SK-N-SH treated with all-trans-retinoic acid at 6 μM for 48 hours (cell line): ENCODE data around the gene RAET1E.

Source experiments
- BACH2 ChIP-seq: fragments of 250-450 bp; sonication (Bioruptor Pico); IDR thresholded peaks from 2 replicates; pipeline ENCODE4 v1.9.0; 2021; ENCODE audit warnings: mild to moderate bottlenecking, borderline replicate concordance
- CSDC2 ChIP-seq: fragments of 250-450 bp; sonication (Bioruptor Pico); IDR thresholded peaks from 2 replicates; pipeline ENCODE4 v1.5.0; 2020; ENCODE audit warnings: mild to moderate bottlenecking, moderate library complexity
- OSR1 ChIP-seq: fragments of 250-450 bp; sonication (Bioruptor Pico); IDR thresholded peaks from 2 replicates; pipeline ENCODE4 v1.8.0; 2022; ENCODE audit warnings: moderate library complexity, mild to moderate bottlenecking, inconsistent platforms
- RARB ChIP-seq: fragments of 250-450 bp; sonication (Bioruptor Pico); IDR thresholded peaks from 2 replicates; pipeline ENCODE4 v1.8.0; 2021; ENCODE audit warnings: mild to moderate bottlenecking, moderate library complexity
- SNAI2 ChIP-seq: fragments of 250-450 bp; sonication (Bioruptor Pico); IDR thresholded peaks from 2 replicates; pipeline ENCODE4 v1.5.0; 2020; ENCODE audit warnings: mild to moderate bottlenecking, moderate library complexity
- TCF4 ChIP-seq: fragments of 250-450 bp; sonication (Bioruptor Pico); IDR thresholded peaks from 2 replicates; pipeline ENCODE4 v1.8.0; 2021; ENCODE audit warnings: mild to moderate bottlenecking, moderate library complexity, borderline replicate concordance
- TOX ChIP-seq: fragments of 250-450 bp; sonication (Bioruptor Pico); IDR thresholded peaks from 2 replicates; pipeline ENCODE4 v1.8.0; 2021; ENCODE audit warnings: mild to moderate bottlenecking, moderate library complexity, borderline replicate concordance
- ZFP3 ChIP-seq: fragments of 250-450 bp; sonication (Bioruptor Pico); IDR thresholded peaks from 2 replicates; pipeline ENCODE4 v1.5.0; 2020; ENCODE audit warnings: mild to moderate bottlenecking, moderate library complexity
- ZNF565 ChIP-seq: fragments of 450-650 bp; formaldehyde crosslinking; conservative IDR thresholded peaks from 2 replicates; pipeline ENCODE4 v1.5.0; 2020; ENCODE audit warnings: low read depth, mild to moderate bottlenecking, moderate library complexity
- TF ChIP-seq, protein P1 (sequence below): fragments of 250-450 bp; sonication (Bioruptor Pico); IDR thresholded peaks from 2 replicates; pipeline ENCODE4 v1.8.0; 2020; ENCODE audit warnings: mild to moderate bottlenecking, moderate library complexity, borderline replicate concordance
- TF ChIP-seq, protein P2 (sequence below): fragments of 250-450 bp; sonication (Bioruptor Pico); IDR thresholded peaks from 2 replicates; pipeline ENCODE4 v1.5.1; 2021; ENCODE audit warnings: mild to moderate bottlenecking, moderate library complexity
- TF ChIP-seq, protein P3 (sequence below): fragments of 250-450 bp; sonication (Bioruptor Pico); IDR thresholded peaks from 2 replicates; pipeline ENCODE4 v1.5.0; 2020; ENCODE audit warnings: mild to moderate bottlenecking, moderate library complexity
- TF ChIP-seq, protein P4 (sequence below): fragments of 250-450 bp; sonication (Bioruptor Pico); IDR thresholded peaks from 2 replicates; pipeline ENCODE4 v1.5.1; 2020; ENCODE audit warnings: low read depth, mild to moderate bottlenecking, moderate library complexity

DNA sequence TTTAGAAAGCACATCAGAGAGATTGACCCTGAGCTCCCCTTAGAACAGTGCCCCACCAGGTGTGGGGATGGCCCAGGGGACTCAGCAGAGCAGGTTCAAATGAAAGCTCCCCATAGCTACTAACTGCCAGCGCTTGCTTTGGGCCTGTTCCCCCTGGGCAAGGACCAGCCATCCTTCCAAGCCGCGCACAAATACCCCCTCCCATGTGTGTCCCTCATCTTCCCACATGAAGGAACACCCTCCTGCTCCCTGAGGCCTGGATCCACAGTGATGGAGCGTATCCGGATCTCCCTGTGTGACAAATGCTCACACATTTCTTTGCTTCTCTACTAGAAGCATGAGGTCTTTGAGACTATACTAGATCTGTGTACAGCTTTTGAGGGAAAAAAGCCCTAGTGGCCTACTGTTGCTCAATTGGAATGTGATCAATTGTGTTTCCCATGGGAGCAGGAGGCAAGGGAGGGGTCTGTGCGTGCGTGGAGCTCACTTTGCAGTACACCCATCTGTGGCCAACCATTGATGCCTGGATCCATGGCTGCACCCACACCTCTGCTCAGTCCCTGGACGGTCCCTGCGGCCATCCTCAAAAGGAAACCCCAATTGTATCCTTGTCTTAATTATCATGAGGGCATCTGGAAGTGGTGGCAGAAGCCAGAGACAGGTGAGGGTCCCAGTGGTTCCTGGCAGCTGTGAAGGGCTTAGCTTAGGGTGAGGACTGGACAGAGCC lies 26.5 kb upstream of the RAET1E start:
- TF ChIP-seq, protein P1, sequence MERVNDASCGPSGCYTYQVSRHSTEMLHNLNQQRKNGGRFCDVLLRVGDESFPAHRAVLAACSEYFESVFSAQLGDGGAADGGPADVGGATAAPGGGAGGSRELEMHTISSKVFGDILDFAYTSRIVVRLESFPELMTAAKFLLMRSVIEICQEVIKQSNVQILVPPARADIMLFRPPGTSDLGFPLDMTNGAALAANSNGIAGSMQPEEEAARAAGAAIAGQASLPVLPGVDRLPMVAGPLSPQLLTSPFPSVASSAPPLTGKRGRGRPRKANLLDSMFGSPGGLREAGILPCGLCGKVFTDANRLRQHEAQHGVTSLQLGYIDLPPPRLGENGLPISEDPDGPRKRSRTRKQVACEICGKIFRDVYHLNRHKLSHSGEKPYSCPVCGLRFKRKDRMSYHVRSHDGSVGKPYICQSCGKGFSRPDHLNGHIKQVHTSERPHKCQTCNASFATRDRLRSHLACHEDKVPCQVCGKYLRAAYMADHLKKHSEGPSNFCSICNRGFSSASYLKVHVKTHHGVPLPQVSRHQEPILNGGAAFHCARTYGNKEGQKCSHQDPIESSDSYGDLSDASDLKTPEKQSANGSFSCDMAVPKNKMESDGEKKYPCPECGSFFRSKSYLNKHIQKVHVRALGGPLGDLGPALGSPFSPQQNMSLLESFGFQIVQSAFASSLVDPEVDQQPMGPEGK (CRISPR knock-in tag), result no peak
- TF ChIP-seq CSDC2 (CRISPR knock-in tag) (no peak), BACH2 (no peak), OSR1 (CRISPR knock-in tag) (no peak), SNAI2 (CRISPR knock-in tag) (no peak), ZFP3 (CRISPR knock-in tag) (no peak), ZNF565 (CRISPR knock-in tag) (no peak), RARB (CRISPR knock-in tag) (no peak), TOX (no peak), TCF4 (CRISPR knock-in tag) (no peak)
- TF ChIP-seq, protein P2, sequence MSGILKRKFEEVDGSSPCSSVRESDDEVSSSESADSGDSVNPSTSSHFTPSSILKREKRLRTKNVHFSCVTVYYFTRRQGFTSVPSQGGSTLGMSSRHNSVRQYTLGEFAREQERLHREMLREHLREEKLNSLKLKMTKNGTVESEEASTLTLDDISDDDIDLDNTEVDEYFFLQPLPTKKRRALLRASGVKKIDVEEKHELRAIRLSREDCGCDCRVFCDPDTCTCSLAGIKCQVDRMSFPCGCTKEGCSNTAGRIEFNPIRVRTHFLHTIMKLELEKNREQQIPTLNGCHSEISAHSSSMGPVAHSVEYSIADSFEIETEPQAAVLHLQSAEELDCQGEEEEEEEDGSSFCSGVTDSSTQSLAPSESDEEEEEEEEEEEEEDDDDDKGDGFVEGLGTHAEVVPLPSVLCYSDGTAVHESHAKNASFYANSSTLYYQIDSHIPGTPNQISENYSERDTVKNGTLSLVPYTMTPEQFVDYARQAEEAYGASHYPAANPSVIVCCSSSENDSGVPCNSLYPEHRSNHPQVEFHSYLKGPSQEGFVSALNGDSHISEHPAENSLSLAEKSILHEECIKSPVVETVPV (CRISPR knock-in tag), result no peak
- TF ChIP-seq, protein P3, sequence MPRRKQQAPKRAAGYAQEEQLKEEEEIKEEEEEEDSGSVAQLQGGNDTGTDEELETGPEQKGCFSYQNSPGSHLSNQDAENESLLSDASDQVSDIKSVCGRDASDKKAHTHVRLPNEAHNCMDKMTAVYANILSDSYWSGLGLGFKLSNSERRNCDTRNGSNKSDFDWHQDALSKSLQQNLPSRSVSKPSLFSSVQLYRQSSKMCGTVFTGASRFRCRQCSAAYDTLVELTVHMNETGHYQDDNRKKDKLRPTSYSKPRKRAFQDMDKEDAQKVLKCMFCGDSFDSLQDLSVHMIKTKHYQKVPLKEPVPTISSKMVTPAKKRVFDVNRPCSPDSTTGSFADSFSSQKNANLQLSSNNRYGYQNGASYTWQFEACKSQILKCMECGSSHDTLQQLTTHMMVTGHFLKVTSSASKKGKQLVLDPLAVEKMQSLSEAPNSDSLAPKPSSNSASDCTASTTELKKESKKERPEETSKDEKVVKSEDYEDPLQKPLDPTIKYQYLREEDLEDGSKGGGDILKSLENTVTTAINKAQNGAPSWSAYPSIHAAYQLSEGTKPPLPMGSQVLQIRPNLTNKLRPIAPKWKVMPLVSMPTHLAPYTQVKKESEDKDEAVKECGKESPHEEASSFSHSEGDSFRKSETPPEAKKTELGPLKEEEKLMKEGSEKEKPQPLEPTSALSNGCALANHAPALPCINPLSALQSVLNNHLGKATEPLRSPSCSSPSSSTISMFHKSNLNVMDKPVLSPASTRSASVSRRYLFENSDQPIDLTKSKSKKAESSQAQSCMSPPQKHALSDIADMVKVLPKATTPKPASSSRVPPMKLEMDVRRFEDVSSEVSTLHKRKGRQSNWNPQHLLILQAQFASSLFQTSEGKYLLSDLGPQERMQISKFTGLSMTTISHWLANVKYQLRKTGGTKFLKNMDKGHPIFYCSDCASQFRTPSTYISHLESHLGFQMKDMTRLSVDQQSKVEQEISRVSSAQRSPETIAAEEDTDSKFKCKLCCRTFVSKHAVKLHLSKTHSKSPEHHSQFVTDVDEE (CRISPR knock-in tag), result no peak
- TF ChIP-seq, protein P4, sequence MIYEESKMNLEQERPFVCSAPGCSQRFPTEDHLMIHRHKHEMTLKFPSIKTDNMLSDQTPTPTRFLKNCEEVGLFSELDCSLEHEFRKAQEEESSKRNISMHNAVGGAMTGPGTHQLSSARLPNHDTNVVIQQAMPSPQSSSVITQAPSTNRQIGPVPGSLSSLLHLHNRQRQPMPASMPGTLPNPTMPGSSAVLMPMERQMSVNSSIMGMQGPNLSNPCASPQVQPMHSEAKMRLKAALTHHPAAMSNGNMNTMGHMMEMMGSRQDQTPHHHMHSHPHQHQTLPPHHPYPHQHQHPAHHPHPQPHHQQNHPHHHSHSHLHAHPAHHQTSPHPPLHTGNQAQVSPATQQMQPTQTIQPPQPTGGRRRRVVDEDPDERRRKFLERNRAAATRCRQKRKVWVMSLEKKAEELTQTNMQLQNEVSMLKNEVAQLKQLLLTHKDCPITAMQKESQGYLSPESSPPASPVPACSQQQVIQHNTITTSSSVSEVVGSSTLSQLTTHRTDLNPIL (CRISPR knock-in tag), result no peak
